BE2C (cell line): ENCODE data around the gene FAM240B.

Experiments used
- DNase-seq: peaks from one replicate; pipeline ENCODE4 v3.0.0-alpha.2; 2020
- H3K27me3 ChIP-seq: fragments of 250-450 bp; sonication (Bioruptor Pico); 2 replicates; pipeline ENCODE4 v1.5.1; 2020; ENCODE audit warnings: mild to moderate bottlenecking
- H3K36me3 ChIP-seq: fragments of 250-450 bp; sonication (Bioruptor Pico); 2 replicates; pipeline ENCODE4 v1.5.1; 2020; ENCODE audit warnings: mild to moderate bottlenecking
- H3K4me1 ChIP-seq: fragments of 250-450 bp; sonication (Bioruptor Pico); 2 replicates; pipeline ENCODE4 v1.5.1; 2020
- H3K4me3 ChIP-seq: 2 replicates; pipeline ENCODE4 v1.5.1; 2011; ENCODE audit warnings: low read depth, low read length
- H3K9me3 ChIP-seq: fragments of 250-450 bp; sonication (Bioruptor Pico); 2 replicates; pipeline ENCODE4 v1.5.1; 2020
- TF ChIP-seq, protein P1 (sequence below): IDR thresholded peaks from 2 replicates; pipeline ENCODE4 v1.5.1; 2012; ENCODE audit warnings: mild to moderate bottlenecking, low read depth, low read length

FAM240B gene

DNA sequence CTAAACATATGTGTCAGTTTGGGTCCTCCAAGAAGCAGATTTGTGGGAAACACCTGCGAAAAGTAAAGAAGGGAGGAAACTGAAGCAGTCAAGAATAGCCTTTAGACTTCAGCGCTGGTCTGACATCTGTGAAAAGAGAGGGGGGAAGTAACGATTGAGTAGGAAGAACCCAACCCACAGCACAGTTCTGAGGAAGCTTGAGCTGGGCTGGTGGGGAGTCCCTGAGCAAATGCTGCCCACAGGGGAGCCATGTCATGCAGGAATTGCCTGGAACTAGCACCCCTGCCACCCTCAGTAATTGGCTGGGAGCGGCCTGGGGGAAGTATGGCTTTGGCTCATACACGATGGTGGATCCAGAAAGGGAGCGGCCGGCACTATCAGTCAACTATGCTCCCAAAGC is 20.6 kb downstream of the FAM240B start:
- TF ChIP-seq, protein P1, sequence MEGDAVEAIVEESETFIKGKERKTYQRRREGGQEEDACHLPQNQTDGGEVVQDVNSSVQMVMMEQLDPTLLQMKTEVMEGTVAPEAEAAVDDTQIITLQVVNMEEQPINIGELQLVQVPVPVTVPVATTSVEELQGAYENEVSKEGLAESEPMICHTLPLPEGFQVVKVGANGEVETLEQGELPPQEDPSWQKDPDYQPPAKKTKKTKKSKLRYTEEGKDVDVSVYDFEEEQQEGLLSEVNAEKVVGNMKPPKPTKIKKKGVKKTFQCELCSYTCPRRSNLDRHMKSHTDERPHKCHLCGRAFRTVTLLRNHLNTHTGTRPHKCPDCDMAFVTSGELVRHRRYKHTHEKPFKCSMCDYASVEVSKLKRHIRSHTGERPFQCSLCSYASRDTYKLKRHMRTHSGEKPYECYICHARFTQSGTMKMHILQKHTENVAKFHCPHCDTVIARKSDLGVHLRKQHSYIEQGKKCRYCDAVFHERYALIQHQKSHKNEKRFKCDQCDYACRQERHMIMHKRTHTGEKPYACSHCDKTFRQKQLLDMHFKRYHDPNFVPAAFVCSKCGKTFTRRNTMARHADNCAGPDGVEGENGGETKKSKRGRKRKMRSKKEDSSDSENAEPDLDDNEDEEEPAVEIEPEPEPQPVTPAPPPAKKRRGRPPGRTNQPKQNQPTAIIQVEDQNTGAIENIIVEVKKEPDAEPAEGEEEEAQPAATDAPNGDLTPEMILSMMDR = no peak
- no peaks in the 10 kb centered on the region for H3K4me1 ChIP-seq

DNA sequence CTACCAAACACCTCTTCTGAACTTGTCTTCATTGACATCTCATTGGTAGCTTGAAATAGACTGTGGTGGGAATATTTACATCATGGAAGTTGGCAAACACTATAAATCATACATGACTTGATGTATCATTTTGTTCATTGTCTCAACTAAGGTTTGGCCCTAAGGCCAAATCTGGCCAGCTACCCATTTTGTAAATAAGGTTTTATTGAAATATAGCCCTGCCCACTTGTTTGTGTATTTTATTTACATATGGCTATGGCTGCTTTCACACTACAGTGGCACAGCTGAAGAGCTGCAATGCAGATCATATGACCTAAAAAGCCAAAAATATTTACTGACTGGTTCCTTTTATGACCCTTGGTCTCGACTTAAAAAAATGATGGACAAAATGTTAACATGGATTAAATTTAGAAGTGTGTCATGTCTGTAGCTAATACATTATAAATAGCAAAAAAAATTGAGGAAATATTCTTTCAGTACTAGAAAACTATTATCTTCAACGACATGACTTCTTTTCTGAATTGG is 22.1 kb downstream of the FAM240B start:
- TF ChIP-seq, protein P1 = no peak
- no peaks in the 10 kb centered on the region for H3K9me3 ChIP-seq
- no peaks in the 10 kb centered on the region for H3K4me1 ChIP-seq
- no peaks in the 10 kb centered on the region for H3K36me3 ChIP-seq
- no peak overlapping the region for H3K4me3 ChIP-seq
- DNase-seq = no peak
- no peaks in the 10 kb centered on the region for H3K27me3 ChIP-seq

More for the DNA sequence above, 20.6 kb downstream of the FAM240B start:
- H3K36me3 ChIP-seq = no peaks in the 10 kb centered on the region
- H3K27me3 ChIP-seq = no peaks in the 10 kb centered on the region
- no peaks in the 10 kb centered on the region for H3K9me3 ChIP-seq
- no peak for DNase-seq
- no peak overlapping the region for H3K4me3 ChIP-seq

DNA sequence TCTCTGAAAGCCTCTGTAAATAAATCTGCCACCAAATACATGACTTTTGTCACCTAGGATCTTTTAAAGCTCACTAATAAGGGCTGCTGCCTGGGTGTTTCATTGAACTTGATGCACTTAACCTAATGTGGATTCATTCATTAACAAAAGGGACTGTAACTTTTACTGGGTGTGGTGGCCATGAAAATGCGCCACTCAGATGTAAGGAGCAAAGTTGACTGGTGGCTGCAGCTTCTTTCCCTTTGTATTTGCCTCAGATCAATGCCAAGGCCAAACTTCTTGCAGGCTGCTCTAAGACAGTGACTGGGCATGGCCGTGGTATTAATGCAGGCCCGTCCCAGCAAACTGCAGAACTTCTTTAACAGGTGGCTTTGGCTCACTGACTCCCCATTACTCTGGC is 22.9 kb downstream of the FAM240B start:
- Histone ChIP-seq H3K4me3 (no peak overlapping the region), H3K27me3 (no peaks in the 10 kb centered on the region), H3K4me1 (no peaks in the 10 kb centered on the region), H3K36me3 (no peaks in the 10 kb centered on the region), H3K9me3 (no peaks in the 10 kb centered on the region)
- TF ChIP-seq, protein P1 = no peak
- DNase-seq = no peak

DNA sequence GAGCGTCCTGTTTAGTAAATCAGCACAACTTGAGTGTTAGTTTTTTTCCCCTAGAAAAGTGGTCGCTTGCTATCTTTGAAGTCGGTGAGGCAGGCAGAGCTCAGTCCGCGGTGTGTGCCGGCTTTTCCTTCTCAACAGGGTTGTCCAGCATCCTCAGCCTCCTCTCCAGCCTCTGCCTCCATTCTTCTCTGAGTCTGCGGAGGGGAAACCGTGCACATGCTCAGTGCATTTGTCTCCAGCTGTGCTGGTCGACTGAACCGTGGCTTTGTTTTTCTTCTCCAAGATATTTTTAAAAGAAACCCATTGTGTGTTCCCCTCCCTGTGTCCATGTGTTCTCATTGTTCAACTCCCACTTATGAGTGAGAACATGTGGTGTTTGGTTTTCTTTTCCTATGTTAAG is 25.3 kb downstream of the FAM240B start:
- TF ChIP-seq, protein P1 = no peak
- Histone ChIP-seq H3K27me3 (no peaks in the 10 kb centered on the region), H3K4me3 (no peak overlapping the region), H3K4me1 (no peaks in the 10 kb centered on the region; the same call in 1 of the 2 replicates), H3K9me3 (no peaks in the 10 kb centered on the region), H3K36me3 (no peaks in the 10 kb centered on the region)
- no peak for DNase-seq

DNA sequence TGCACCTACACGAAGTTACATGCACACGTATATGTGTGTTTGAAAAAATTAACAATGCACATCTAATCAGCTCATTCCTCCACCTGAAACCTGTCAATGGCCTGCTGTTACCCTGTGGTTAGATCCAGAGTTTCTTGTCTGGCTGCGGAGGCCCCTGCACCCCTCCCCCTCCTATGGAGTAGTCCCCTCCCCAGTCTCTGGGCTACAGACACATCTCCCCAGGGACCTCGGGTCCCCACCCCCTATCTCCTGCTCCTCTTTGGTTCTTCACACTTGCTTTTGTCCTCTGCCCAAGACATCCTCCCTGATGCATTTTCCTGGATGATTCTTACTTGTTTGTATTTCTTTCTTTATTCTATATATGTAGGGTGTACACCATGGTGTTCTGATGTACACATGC is 27.2 kb downstream of the FAM240B start:
- TF ChIP-seq, protein P1 = no peak
- Histone ChIP-seq H3K9me3 (no peaks in the 10 kb centered on the region), H3K36me3 (no peaks in the 10 kb centered on the region), H3K27me3 (no peaks in the 10 kb centered on the region), H3K4me1 (no peaks in the 10 kb centered on the region; the same call in 1 of the 2 replicates), H3K4me3 (no peak overlapping the region)
- DNase-seq = no peak

DNA sequence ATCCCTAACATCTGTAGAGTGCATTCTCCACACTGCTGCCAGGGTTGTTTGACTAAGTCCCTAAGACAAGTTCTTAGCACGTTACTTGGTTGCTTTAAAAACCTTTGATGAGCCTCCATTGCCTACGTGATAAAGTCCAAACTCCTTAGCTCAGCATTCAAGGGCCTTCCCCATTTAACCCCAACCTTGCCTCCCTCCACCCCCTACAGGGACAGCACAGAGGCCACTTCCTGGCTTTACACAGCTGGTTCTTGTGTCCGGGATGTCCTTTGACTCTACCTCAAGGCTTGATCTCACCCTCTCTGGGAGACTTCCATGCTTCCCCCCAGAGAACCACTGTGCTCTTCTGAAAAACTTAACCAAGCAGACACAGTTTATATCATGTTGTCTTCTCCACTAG is 29.4 kb downstream of the FAM240B start:
- H3K9me3 ChIP-seq = no peaks in the 10 kb centered on the region
- no peak for DNase-seq
- H3K36me3 ChIP-seq = no peaks in the 10 kb centered on the region
- TF ChIP-seq, protein P1 = no peak
- H3K4me1 ChIP-seq = no peaks in the 10 kb centered on the region; the same call in 1 of the 2 replicates
- no peak overlapping the region for H3K4me3 ChIP-seq
- no peaks in the 10 kb centered on the region for H3K27me3 ChIP-seq
